Mucosa of descending colon (tissue), 3 donors: ENCODE data around the gene IKZF4. TPM values are rescaled to one million over a fixed set of nuclear protein-coding genes. Genes with fewer than 3 reads are reported as not detected.

Source experiments
- total RNA-seq, 3 donors: library from RNA; stranded (reverse); fragmentation: NEBNext Ultra II Directional in 2 of 3; extraction: Animal tissue kit (Norgen Biotek cat#: 25700) in 2 of 3; gene quantifications; one replicate each; pipeline versions ENCODE4 v1.2.1 to v1.2.4, GENCODE V29; 2021 to 2023
- donor health status: DM: no; HTN: no; CAD: no; lungs with moderate emphysema.
- donor health status: DM: no; HTN: no; CAD: no.
- donor health status: DM: no; HTN: yes; CAD: no.

Gene IKZF4
- total RNA-seq, 3 donors from 2014 or later, result 3.5 to 9.1 (median 7.2) TPM

Other genes with a start within 250 kb of the IKZF4 start
- gene SARNP, start 203.3 kb upstream of the IKZF4 start, total RNA-seq, result 10 to 100 TPM; 38.7 to 45.9 (median 41.3) TPM
- gene ORMDL2, start 203.0 kb upstream of the IKZF4 start, total RNA-seq, result 10 to 100 TPM; 42.1 to 97.8 (median 74.2) TPM
- gene DNAJC14, start 191.5 kb upstream of the IKZF4 start, total RNA-seq, result 10 to 100 TPM; 26.6 to 30.8 (median 27.7) TPM
- gene MMP19, start 178.1 kb upstream of the IKZF4 start, total RNA-seq, result 1 to 10 TPM; 1.7 to 6.6 (median 5.0) TPM
- 10 to 100 TPM; 29.7 to 48.8 (median 45.7) TPM for gene PYM1, start 93.1 kb upstream of the IKZF4 start, total RNA-seq
- gene DGKA, start 89.9 kb upstream of the IKZF4 start, total RNA-seq, result 100 to 1,000 TPM in 1 of 3 donors, 10 to 100 TPM in 2; 82.6 to 148 (median 97.0) TPM
- gene PMEL, start 55.0 kb upstream of the IKZF4 start, total RNA-seq, result 1 to 10 TPM; 1.3 to 4.4 (median 3.4) TPM
- 10 to 100 TPM; 17.1 to 22.1 (median 20.8) TPM for gene CDK2, start 54.2 kb upstream of the IKZF4 start, total RNA-seq
- gene RAB5B, start 47.0 kb upstream of the IKZF4 start, total RNA-seq, result 100 to 1,000 TPM; 131 to 179 (median 173) TPM
- 10 to 100 TPM; 29.2 to 32.0 (median 30.4) TPM for gene SUOX, start 23.8 kb upstream of the IKZF4 start, total RNA-seq
- 10 to 100 TPM; 28.8 to 81.1 (median 34.5) TPM for gene RPS26, start 20.9 kb downstream of the IKZF4 start, total RNA-seq
- gene ERBB3, start 59.1 kb downstream of the IKZF4 start, total RNA-seq, result 100 to 1,000 TPM; 136 to 423 (median 212) TPM
- 10 to 100 TPM; 61.7 to 94.9 (median 90.3) TPM for gene PA2G4, start 83.5 kb downstream of the IKZF4 start, total RNA-seq
- 1,000 to 10,000 TPM; 2,763 to 3,198 (median 3,152) TPM for gene RPL41, start 95.6 kb downstream of the IKZF4 start, total RNA-seq
- 10 to 100 TPM in 1 of 3 donors, 1 to 10 TPM in 2; 5.0 to 11.8 (median 5.4) TPM for gene ZC3H10, start 97.2 kb downstream of the IKZF4 start, total RNA-seq
- gene ESYT1, start 107.2 kb downstream of the IKZF4 start, total RNA-seq, result 10 to 100 TPM; 44.9 to 75.7 (median 52.0) TPM
- 10 to 100 TPM; 13.0 to 39.8 (median 22.7) TPM for gene MYL6B, start 131.5 kb downstream of the IKZF4 start, total RNA-seq
- gene MYL6, start 137.3 kb downstream of the IKZF4 start, total RNA-seq, result 1,000 to 10,000 TPM; 1,884 to 3,185 (median 1,894) TPM
- 100 to 1,000 TPM in 2 of 3 donors, 10 to 100 TPM in 1; 91.7 to 163 (median 116) TPM for gene SMARCC2, start 168.4 kb downstream of the IKZF4 start, total RNA-seq
- gene RNF41, start 200.9 kb downstream of the IKZF4 start, total RNA-seq, result 10 to 100 TPM; 30.4 to 51.5 (median 32.1) TPM
- 10 to 100 TPM; 22.2 to 37.3 (median 30.2) TPM for gene NABP2, start 203.3 kb downstream of the IKZF4 start, total RNA-seq
- gene SLC39A5, start 209.0 kb downstream of the IKZF4 start, total RNA-seq, result 100 to 1,000 TPM in 2 of 3 donors, 10 to 100 TPM in 1; 88.4 to 298 (median 129) TPM
- gene ANKRD52, start 237.3 kb downstream of the IKZF4 start, total RNA-seq, result 10 to 100 TPM; 35.6 to 53.8 (median 43.1) TPM
- 10 to 100 TPM in 1 of 3 donors, 1 to 10 TPM in 2; 4.0 to 12.7 (median 5.3) TPM for gene COQ10A, start 245.9 kb downstream of the IKZF4 start, total RNA-seq